HepG2 (cell line): ENCODE results near the gene SAMD10. TPM values are rescaled to one million over a fixed set of nuclear protein-coding genes. Genes with fewer than 3 reads are reported as not detected.

Source experiments
- BCL6 ChIP-seq: IDR thresholded peaks from 2 replicates; pipeline ENCODE4 v1.6.1; 2016; ENCODE audit warnings: missing genetic modification reagents, missing compliant biosample characterization
- ELF3 ChIP-seq: IDR thresholded peaks from 2 replicates; pipeline ENCODE4 v1.6.1; 2016; ENCODE audit warnings: missing genetic modification reagents, missing compliant biosample characterization
- JUND ChIP-seq: sonication (generic); formaldehyde crosslinking; IDR thresholded peaks from 2 replicates; pipeline ENCODE4 v1.8.0; 2022; ENCODE audit warnings: mild to moderate bottlenecking, missing genetic modification reagents
- PRMT3 ChIP-seq: sonication (generic); formaldehyde crosslinking; IDR thresholded peaks from 2 replicates; pipeline ENCODE4 v1.8.1; 2022; ENCODE audit warnings: low read depth, mild to moderate bottlenecking, moderate library complexity, missing genetic modification reagents, borderline replicate concordance
- SMARCC2 ChIP-seq: fragments of 450-650 bp; IDR thresholded peaks from 2 replicates; pipeline ENCODE4 v1.6.1; 2017; ENCODE audit warnings: antibody characterized with exemption, mild to moderate bottlenecking
- SP2 ChIP-seq: sonication (generic); formaldehyde crosslinking; IDR thresholded peaks from 2 replicates; pipeline ENCODE4 v1.5.1; 2020; ENCODE audit warnings: mild to moderate bottlenecking, missing genetic modification reagents
- STAT5B ChIP-seq: sonication (generic); formaldehyde crosslinking; IDR thresholded peaks from 2 replicates; pipeline ENCODE4 v1.4.0; 2020; ENCODE audit warnings: missing genetic modification reagents
- ZBTB10 ChIP-seq: sonication (generic); formaldehyde crosslinking; IDR thresholded peaks from 2 replicates; pipeline ENCODE4 v1.4.0; 2020; ENCODE audit warnings: missing genetic modification reagents, borderline replicate concordance
- ZBTB7A ChIP-seq: sonication (generic); formaldehyde crosslinking; IDR thresholded peaks from 2 replicates; pipeline ENCODE4 v1.8.0; 2022; ENCODE audit warnings: mild to moderate bottlenecking, missing genetic modification reagents
- ZMAT5 ChIP-seq: sonication (generic); formaldehyde crosslinking; IDR thresholded peaks from 2 replicates; pipeline ENCODE4 v1.5.0; 2020; ENCODE audit warnings: mild to moderate bottlenecking, low read depth, missing genetic modification reagents, borderline replicate concordance
- ZNF512 ChIP-seq: sonication (generic); formaldehyde crosslinking; IDR thresholded peaks from 2 replicates; pipeline ENCODE4 v1.4.0; 2020; ENCODE audit warnings: mild to moderate bottlenecking, missing genetic modification reagents
- ZNF639 ChIP-seq: conservative IDR thresholded peaks from 2 replicates; pipeline ENCODE4 v1.6.1; 2018; ENCODE audit warnings: missing genetic modification reagents
- ZNF646 ChIP-seq: sonication (generic); formaldehyde crosslinking; IDR thresholded peaks from 2 replicates; pipeline ENCODE4 v1.9.0; 2021; ENCODE audit warnings: mild to moderate bottlenecking, missing genetic modification reagents
- ZNF761 ChIP-seq: sonication (generic); formaldehyde crosslinking; conservative IDR thresholded peaks from 2 replicates; pipeline ENCODE4 v1.4.0; 2020; ENCODE audit warnings: mild to moderate bottlenecking, missing genetic modification reagents
- ZNF776 ChIP-seq: sonication (generic); formaldehyde crosslinking; IDR thresholded peaks from 2 replicates; pipeline ENCODE4 v1.4.0; 2020; ENCODE audit warnings: mild to moderate bottlenecking, missing genetic modification reagents
- ZNF83 ChIP-seq: sonication (generic); formaldehyde crosslinking; IDR thresholded peaks from 2 replicates; pipeline ENCODE4 v1.4.0; 2020; ENCODE audit warnings: missing genetic modification reagents, mild to moderate bottlenecking, borderline replicate concordance
- polyA plus RNA-seq, 8 experiments: library from polyadenylated mRNA; depleted of rRNA in 3 of 8; stranded (reverse) in 7 of 8; unstranded in 1 of 8; fragments of >200 nt; fragmentation: Illumina TruSeq in 4 of 8; extraction: Trizol in 4 of 8; gene quantifications; 2 replicates each; pipeline versions ENCODE4 v1.2.1 to v1.2.3, GENCODE V29; 2011 to 2016; ENCODE audit warnings: low read depth in 4 of 8, missing spikeins in 1 of 8, mixed read lengths in 1 of 8; ENCODE audit not compliant: insufficient read depth in 1 of 8
- total RNA-seq, 5 experiments: library from RNA; depleted of rRNA; stranded (reverse); fragments of >200 nt; fragmentation: Illumina TruSeq; extraction: Trizol; gene quantifications; 2 replicates each; pipeline ENCODE4 v1.2.3, GENCODE V29; 2016; ENCODE audit warnings: low read depth in 1 of 5

The SAMD10 gene
- total and polyA plus RNA-seq, 2 of the 13 experiments (the other 11 are each of a cell fraction or from before 2014, with no cell fraction given), result 6.1 to 11.0 TPM

GRCh38 chr20:63979557-63980316, at the start of gene SAMD10 (continued):
- no peak for TF ChIP-seq ZNF512 (CRISPR knock-in tag)
- peak; percentile 12; the same call in 1 of the 2 replicates for TF ChIP-seq BCL6 (CRISPR knock-in tag)
- TF ChIP-seq ZNF646, result no peak
- TF ChIP-seq ZNF776 (CRISPR knock-in tag), result peak; percentile 85; the same call in 1 of the 2 replicates
- no peak; the same call in 1 of the 2 replicates for TF ChIP-seq JUND (CRISPR knock-in tag)
- no peak for TF ChIP-seq SMARCC2
- TF ChIP-seq ZBTB7A (CRISPR knock-in tag), result peak; percentile 91
- TF ChIP-seq ZNF761 (CRISPR knock-in tag), result no peak
- TF ChIP-seq ZMAT5 (CRISPR knock-in tag), result no peak
- TF ChIP-seq ZBTB10, result no peak
- TF ChIP-seq PRMT3 (CRISPR knock-in tag), result no peak
- peak; percentile 21; the same call in 1 of the 2 replicates for TF ChIP-seq STAT5B
- no peak for TF ChIP-seq ZNF639 (CRISPR knock-in tag)
- TF ChIP-seq ELF3 (CRISPR knock-in tag), result peak; percentile 23; the same call in 1 of the 2 replicates
- no peak for TF ChIP-seq SP2 (CRISPR knock-in tag)
- peak; percentile 88; the same call in 1 of the 2 replicates for TF ChIP-seq ZNF83 (CRISPR knock-in tag)
